ENCODE results near the gene MAIP1.

Gene MAIP1

GRCh38 chr2:199994371-199994770 lies 39.0 kb downstream of the MAIP1 start:
- DNase-seq = no peak

GRCh38 chr2:199994896-199995295 lies 39.5 kb downstream of the MAIP1 start:
- no peak for DNase-seq

- DNase-seq = no peak
Observed at GRCh38 chr2:199997296-199997695, 41.9 kb downstream of the MAIP1 start.

GRCh38 chr2:199999166-199999565 lies 43.8 kb downstream of the MAIP1 start:
- DNase-seq = no peak

- DNase-seq = no peak
Observed at GRCh38 chr2:200000444-200001163, 45.2 kb downstream of the MAIP1 start.

GRCh38 chr2:200003444-200003843 lies 48.1 kb downstream of the MAIP1 start:
- no peak for DNase-seq

- no peak for DNase-seq
Observed at GRCh38 chr2:200005675-200006074, 50.3 kb downstream of the MAIP1 start.

GRCh38 chr2:200007306-200007705 lies 51.9 kb downstream of the MAIP1 start:
- DNase-seq = no peak

- no peak for DNase-seq
Observed at GRCh38 chr2:200012401-200012800, 57.0 kb downstream of the MAIP1 start.

Data from islet precursor cell (in vitro differentiated cells).